ENCODE results near the gene SETBP1. TPM values are rescaled to one million over a fixed set of nuclear protein-coding genes. Genes with fewer than 3 reads are reported as not detected.

Gene SETBP1
- total RNA-seq, 1 donor from 2014 or later, result 131 TPM

- DNase-seq (ENCODE audit: low spot score), result no peak
- no peak overlapping the region for H3K4me3 Mint-ChIP-seq (ENCODE audit: unreplicated experiment)
- TF ChIP-seq, protein P1, sequence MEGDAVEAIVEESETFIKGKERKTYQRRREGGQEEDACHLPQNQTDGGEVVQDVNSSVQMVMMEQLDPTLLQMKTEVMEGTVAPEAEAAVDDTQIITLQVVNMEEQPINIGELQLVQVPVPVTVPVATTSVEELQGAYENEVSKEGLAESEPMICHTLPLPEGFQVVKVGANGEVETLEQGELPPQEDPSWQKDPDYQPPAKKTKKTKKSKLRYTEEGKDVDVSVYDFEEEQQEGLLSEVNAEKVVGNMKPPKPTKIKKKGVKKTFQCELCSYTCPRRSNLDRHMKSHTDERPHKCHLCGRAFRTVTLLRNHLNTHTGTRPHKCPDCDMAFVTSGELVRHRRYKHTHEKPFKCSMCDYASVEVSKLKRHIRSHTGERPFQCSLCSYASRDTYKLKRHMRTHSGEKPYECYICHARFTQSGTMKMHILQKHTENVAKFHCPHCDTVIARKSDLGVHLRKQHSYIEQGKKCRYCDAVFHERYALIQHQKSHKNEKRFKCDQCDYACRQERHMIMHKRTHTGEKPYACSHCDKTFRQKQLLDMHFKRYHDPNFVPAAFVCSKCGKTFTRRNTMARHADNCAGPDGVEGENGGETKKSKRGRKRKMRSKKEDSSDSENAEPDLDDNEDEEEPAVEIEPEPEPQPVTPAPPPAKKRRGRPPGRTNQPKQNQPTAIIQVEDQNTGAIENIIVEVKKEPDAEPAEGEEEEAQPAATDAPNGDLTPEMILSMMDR (IDR thresholded peaks at IDR 0.05; ENCODE audit: unreplicated experiment), result no peak
- H3K27me3 Mint-ChIP-seq (ENCODE audit: unreplicated experiment), result peaks cover 6% of the 10 kb centered on the region
- peaks cover 48% of the 10 kb centered on the region for H3K36me3 Mint-ChIP-seq (ENCODE audit: low read depth, unreplicated experiment)
- no peaks in the 10 kb centered on the region for H3K9me3 Mint-ChIP-seq (ENCODE audit: unreplicated experiment)
- no peak overlapping the region for H3K27ac Mint-ChIP-seq (ENCODE audit: unreplicated experiment)
- H3K4me1 Mint-ChIP-seq (ENCODE audit: unreplicated experiment), result peaks cover 71% of the 10 kb centered on the region
Measured at GRCh38 chr18:44742718-44743311, 62.1 kb downstream of the SETBP1 start.

DNA sequence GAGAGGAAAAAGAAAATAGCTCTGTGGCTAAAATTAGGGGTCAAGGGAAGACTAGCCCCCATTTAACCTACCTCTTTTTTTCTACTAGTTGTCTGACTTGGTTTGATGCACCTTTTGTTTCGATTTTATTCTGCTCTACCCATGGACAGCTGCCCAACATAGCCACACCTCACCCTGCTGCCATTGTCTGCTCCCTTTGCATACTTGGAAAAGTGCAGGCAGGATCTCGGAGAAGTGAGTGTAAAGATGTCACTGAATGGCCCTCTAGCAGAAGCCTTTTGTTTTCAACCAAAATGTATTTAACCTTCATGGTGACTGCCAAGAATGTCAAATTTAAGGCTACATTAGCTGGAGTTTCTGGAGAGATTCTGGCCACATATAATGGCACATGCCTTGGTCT lies 62.9 kb downstream of the SETBP1 start:
- TF ChIP-seq, protein P1 (IDR thresholded peaks at IDR 0.05; ENCODE audit: unreplicated experiment), result no peak
- Mint-ChIP-seq H3K4me1 (ENCODE audit: unreplicated experiment) (peaks cover 78% of the 10 kb centered on the region), H3K27me3 (ENCODE audit: unreplicated experiment) (peaks cover 6% of the 10 kb centered on the region), H3K4me3 (ENCODE audit: unreplicated experiment) (peak overlapping the region; percentile 26), H3K36me3 (ENCODE audit: low read depth, unreplicated experiment) (peaks cover 51% of the 10 kb centered on the region), H3K27ac (ENCODE audit: unreplicated experiment) (no peak overlapping the region), H3K9me3 (ENCODE audit: unreplicated experiment) (no peaks in the 10 kb centered on the region)
- DNase-seq (ENCODE audit: low spot score), result no peak

DNA sequence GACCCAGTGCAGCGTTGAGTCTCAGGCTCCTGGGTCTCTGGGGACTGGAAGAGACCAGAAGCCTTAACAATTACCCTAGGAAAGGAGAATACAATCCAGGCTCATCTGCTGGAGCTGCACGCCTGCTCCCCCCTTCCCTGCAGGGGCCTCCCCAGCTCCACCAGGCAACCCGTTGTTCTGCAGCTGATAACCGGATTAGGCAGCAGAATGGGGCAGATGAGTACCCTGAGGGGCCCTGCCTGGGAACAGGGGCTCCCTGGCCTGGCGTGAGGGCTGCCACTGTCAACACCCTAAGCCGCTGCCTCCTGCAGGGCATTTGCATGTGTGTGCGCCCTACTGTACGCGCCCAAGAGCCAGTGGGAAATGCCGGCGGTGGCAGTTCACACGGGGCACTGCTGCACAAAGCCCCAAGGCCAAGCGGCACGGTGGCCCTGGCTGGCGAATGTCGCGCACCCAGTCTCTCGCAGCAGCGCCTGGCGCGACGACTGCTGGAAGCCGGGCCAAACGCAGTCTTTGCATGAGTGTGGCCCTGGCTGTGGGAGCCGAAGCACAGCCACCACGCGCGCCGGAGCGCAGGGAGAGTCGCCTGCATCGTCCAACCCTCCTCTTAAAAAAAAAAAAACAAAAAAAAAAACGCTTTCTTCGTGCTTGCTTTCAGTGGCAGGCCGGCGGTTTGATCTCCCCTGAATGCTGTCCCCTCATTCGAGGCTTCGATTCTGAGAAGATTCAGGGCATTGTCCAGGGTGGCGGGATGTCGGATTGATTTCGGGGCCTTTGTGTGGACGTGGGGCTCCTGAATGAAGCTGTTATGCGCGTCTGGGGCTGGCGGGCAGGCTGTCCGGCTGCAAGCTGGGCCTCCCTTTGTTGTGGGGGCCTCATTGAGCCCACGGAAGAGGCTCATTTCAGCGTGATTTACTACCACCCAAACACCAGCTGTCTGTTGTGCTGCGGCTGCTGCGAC lies 63.8 kb downstream of the SETBP1 start:
- H3K4me1 Mint-ChIP-seq (ENCODE audit: unreplicated experiment), result peaks cover 78% of the 10 kb centered on the region
- H3K9me3 Mint-ChIP-seq (ENCODE audit: unreplicated experiment), result no peaks in the 10 kb centered on the region
- no peak for DNase-seq (ENCODE audit: low spot score)
- H3K36me3 Mint-ChIP-seq (ENCODE audit: low read depth, unreplicated experiment), result peaks cover 50% of the 10 kb centered on the region
- H3K27me3 Mint-ChIP-seq (ENCODE audit: unreplicated experiment), result peaks cover 6% of the 10 kb centered on the region
- H3K27ac Mint-ChIP-seq (ENCODE audit: unreplicated experiment), result no peak overlapping the region
- no peak overlapping the region for H3K4me3 Mint-ChIP-seq (ENCODE audit: unreplicated experiment)
- TF ChIP-seq, protein P1 (IDR thresholded peaks at IDR 0.05; ENCODE audit: unreplicated experiment), result no peak

- peaks cover 55% of the 10 kb centered on the region for H3K4me1 Mint-ChIP-seq (ENCODE audit: unreplicated experiment)
- TF ChIP-seq, protein P1 (IDR thresholded peaks at IDR 0.05; ENCODE audit: unreplicated experiment), result no peak
- peaks cover 57% of the 10 kb centered on the region for H3K36me3 Mint-ChIP-seq (ENCODE audit: low read depth, unreplicated experiment)
- DNase-seq (ENCODE audit: low spot score), result no peak
- H3K4me3 Mint-ChIP-seq (ENCODE audit: unreplicated experiment), result no peak overlapping the region
- peaks cover 4% of the 10 kb centered on the region for H3K27me3 Mint-ChIP-seq (ENCODE audit: unreplicated experiment)
- no peak overlapping the region for H3K27ac Mint-ChIP-seq (ENCODE audit: unreplicated experiment)
- no peaks in the 10 kb centered on the region for H3K9me3 Mint-ChIP-seq (ENCODE audit: unreplicated experiment)
Measured at GRCh38 chr18:44747157-44747556, 66.5 kb downstream of the SETBP1 start.

- H3K4me1 Mint-ChIP-seq (ENCODE audit: unreplicated experiment), result peaks cover 43% of the 10 kb centered on the region
- H3K27ac Mint-ChIP-seq (ENCODE audit: unreplicated experiment), result no peak overlapping the region
- TF ChIP-seq, protein P1 (IDR thresholded peaks at IDR 0.05; ENCODE audit: unreplicated experiment), result no peak
- peaks cover 69% of the 10 kb centered on the region for H3K36me3 Mint-ChIP-seq (ENCODE audit: low read depth, unreplicated experiment)
- H3K27me3 Mint-ChIP-seq (ENCODE audit: unreplicated experiment), result peaks cover 6% of the 10 kb centered on the region
- DNase-seq (ENCODE audit: low spot score), result no peak
- H3K4me3 Mint-ChIP-seq (ENCODE audit: unreplicated experiment), result no peak overlapping the region
- H3K9me3 Mint-ChIP-seq (ENCODE audit: unreplicated experiment), result no peaks in the 10 kb centered on the region
Measured at GRCh38 chr18:44748582-44748981, 67.9 kb downstream of the SETBP1 start.

All from endothelial cell (in vitro differentiated cells).